Stimulated activated CD4-positive, alpha-beta T cell treated with anti-CD3 and anti-CD28 coated beads, Interleukin-1b, Interleukin-23, amount 100 ng/mL, for 4 hours (primary cell): ENCODE data around the gene DOC2B.
A peak's percentile ranks its signal among the peaks of the same experiment; 100 is the strongest.
"Not testable (repeated sequence)": the region's sequence is repeated elsewhere in the genome, so short reads cannot be mapped to it uniquely, and the experiment has no call there.

ENCODE experiments used
- DNase-seq, 2 donors: peaks; one replicate each; pipeline ENCODE4 v3.0.0-alpha.2; 2020; ENCODE audit warnings: low read depth in 2 of 2

DOC2B gene

DNA sequence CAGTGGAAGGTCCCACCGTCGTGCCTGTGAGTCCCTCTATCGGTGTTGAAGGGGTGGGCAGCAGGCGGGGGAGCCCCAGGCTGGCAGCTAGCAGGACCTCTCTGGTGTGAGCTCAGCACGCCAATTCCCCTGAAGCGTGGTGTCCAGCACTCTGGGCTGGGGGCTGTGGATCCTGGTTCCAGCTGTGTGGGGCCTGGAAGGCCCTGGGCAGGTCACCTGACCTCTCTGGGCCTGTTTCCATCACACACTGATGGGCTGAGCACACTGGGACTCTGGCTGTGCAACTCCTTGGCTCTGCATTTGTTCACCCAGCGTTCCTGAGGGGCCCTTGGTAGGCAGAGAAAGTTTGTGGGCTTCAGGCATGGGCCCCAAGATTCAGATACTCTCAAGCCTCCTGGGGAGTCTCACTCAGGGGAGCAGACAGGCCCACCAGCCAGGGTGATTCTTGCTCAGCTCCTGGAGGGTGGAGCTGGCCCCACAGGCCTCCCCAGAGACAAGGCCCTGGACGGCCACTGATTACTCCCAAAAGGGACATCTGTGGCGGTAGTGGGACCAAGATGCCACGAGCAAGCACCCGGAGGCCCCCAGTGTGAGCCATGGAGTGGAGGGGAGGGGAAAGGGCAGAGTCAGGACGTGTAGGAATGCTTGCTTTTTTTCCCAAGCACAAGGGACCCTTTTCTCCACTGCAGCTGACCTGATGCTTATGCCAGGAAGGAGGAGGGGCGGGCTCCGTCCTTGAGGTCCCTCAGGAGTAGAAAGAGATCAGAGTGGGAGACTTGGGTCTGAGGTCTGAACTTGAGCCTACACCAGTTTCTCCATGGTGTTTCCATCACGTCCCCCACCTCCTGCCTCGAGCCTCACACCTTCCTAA is 35.5 kb downstream of the DOC2B start:
- DNase-seq = no peak

DNA sequence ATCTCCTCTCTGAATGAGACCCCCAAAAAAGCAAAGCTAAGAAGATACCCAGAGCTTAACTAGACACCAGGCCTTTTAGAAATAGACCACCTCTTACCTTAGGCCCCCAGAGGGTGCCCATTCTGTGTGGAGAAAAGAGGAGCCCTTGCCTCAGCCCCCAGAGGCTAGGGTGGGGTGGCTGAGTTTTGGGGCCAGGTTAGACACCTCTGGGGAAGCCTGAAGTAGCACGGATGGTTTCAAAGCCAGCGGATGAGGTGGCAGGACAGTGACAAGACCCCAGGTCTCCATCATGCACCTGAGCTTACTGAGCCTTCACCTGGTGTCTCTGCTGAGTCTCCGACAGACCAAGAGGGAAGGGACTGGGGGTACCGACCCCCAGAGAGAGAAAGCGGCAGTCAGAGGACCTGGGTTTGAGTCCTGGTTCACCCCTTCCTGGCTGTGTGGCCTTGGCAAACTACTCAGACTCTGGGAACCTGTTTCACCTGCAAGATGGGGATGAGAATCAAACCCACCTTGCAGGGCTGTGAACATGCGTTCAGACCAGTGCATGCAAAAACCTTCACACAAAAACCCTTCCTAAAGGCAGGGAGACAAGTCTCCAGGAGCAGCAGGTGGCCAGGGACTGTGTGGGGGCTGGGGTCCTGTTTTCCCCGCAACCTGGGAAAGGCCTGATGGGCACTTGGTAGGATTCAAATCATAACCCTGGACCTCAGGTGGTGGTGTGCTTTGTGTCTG is 36.3 kb downstream of the DOC2B start:
- no peak for DNase-seq

DNA sequence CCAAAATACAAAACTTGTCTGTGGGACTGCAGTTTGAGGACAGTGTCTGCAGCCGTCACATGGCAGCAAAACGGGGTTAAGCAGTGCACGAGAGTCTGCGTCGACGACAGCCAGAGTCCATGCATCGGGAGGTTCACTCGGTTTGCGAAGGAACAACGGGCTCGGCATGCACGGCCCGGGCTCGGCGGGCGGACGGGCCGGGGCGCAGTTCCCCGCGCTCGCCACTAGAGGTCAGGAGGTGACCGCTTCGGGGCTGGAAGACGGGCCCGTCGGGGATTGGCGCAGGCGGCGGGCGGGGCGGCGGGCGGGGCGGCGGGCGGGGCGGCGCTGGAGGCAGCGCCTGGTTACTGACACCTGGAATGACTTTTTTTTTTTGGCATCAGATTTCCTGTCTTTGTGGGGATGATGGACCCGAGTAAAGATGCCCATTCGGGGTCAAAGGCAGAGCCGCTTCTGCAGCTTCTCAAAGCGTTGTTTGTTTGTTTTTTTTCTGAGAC is 37.6 kb downstream of the DOC2B start:
- peak; percentile 85 to 87 for DNase-seq

DNA sequence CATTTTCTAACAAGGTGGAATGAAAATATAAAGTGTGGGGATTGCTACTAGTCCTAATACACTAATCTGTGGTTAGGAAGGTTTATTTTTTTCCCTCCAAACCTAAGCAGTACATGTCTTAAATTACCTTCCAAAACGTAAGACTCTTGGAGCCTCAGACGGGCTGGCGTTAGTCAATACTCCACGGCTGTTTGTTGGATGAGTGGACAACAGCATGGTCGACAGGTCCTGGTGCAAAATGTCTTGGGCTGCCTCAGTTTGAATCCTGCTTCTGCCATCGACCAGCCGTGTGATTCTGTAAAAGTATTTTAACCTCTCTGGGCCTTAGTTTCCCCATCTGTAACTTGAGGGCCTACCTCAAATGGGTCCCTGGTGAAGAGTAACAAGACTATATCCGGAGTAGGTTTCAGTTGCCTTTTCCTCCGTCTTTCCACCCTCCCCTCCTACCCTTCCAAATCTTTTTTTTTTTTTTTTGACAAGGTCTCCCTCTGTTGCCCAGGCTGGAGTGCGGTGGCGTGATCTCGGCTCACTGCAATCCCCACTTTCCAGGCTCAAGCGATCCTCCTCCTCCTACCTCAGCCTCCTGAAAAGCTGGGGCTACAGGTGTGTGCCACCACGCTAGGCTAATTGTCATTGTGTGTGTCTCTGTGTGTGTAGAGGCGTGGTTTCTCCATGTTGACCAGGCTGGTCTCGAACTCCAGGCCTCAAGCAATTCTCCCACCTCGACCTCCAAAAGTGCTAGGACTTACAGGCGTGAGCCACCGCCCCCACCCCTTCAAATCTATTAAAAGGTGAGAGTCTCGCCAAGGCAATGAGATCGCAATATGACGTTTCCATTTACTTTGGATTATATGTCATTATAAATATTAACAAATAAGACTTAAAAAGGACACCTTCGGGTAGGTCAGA is 38.3 kb downstream of the DOC2B start:
- no peak for DNase-seq

DNA sequence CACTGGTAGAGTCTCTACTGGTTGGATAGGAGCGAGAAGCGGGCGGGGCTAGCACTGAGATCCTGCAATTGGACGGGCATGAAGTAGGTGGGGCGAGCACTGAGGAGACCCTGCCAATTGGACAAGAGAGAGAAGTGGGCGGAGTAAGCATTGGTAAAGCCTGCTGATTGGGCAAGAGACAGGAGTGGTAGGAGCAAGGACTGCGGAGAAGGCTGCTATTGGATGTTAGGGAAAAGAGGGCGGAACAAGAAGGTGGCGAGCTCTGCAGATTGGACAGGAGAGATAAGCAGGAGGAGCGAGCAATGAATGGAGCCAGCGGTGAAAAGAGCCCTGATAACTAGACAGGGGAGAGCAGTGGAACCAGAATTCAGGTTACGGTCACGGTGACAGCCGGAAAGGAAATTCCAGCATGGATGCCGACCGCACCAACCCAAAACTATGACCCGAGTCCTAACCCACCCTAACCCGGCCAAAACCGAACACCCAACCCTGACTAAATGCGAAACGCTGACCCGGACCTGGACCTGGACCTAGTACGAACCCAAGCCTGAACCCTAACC is 39.3 kb downstream of the DOC2B start:
- DNase-seq = no peak

DNA sequence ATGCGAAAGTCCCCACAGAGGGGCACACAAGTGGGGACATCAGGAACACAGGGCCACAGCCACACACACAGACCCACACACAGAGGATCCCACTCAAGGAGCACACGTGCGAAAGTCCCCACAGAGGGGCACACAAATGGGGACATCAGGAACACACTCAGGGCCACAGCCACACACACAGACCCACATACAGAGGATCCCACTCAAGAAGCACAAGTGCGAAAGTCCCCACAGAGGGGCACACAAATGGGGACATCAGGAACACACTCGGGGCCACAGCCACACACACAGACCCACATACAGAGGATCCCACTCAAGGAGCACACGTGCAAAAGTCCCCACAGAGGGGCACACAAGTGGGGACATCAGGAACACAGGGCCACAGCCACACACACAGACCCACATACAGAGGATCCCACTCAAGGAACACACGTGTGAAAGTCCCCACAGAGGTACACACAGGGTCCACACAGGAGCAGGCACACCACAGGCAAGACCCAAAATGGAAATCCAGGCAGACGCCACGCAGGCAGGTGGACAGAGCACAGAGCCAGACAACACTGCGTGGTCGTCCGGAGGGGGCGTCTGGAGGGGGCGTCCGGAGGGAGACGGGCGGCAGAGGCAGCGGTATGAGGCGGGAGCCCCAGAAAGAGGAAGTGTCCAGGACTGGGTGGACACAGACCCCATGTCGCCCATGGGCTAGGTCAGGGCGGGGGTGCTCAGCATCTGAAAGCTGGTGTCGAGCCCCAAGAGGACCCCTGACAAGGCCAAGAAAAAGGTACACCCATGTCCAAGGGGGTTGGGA is 41.8 kb downstream of the DOC2B start:
- DNase-seq = not testable (repeated sequence)

DNA sequence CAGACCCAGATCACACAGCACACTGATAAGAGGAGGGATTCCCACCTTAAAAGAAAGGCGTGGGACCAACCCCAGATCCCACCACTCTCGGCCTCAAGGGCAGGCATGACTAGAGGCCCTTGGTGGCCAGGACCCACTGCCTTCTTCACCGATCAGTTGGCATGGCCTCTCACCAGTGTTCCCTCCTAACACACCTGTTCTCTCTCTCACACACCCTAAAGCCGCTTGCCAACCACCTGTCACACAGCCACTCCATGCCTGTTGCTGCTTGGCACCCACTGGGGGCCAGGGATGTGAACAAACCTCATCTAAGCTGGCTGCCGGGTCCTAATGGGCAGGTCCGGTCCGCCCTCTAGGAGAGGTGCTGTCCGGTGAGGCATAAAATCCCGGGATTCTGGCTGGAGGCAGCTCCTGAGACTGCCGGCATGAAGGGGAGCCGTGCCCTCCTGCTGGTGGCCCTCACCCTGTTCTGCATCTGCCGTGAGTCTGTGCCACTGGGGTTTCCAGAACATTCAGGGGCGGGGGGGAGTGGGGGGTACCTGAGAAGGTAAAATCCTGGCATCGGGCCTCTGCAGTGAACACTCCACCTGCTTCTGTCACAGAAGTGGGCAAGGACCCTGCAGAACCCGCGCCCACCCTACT is 44.2 kb downstream of the DOC2B start, which contains the start of gene SCGB1C2:
Gene SCGB1C2 (plus strand): TSS at position 404 of the 642 bp plus-strand sequence. CDS start 22 bp downstream, at position 426.
- DNase-seq = not testable (repeated sequence)

DNA sequence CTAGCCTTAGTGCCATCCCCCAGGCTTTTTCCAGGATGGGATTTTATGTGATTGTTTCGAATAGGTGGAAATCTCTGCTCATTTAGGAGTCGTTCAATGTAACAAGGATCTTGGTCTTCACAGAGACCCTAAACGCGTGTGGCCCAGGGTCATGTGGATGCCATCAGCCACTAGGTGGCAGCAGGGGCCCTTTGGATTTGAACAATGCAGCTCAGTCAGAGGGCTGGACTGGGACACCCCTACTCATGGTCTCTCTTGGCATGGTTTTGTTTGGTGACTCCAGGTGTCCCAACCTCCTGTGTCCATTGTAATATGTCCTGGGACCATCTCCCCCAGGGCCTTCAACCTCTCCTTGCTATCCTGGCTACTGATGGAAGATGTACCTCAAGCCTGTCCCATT is 44.9 kb downstream of the DOC2B start:
- peak; percentile 51 to 65 for DNase-seq

DNA sequence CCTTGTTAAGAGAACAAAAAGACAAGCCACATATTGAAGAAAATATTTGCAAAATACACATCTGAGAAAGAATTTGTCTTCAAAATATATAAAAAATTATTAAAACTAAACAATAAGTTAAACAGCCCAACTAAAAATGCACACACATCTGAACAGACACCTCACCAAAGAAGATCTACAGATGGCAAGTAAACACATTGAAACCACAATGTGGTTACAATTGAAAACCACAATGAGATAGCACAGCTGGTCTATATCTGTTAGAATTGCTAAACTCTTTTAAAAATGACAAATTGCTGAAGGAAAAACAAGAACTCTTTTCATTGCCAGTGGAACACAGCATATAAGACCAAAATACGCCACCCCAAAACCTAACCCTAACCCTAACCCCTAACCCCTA is 45.6 kb downstream of the DOC2B start:
- not testable (repeated sequence) for DNase-seq

DNA sequence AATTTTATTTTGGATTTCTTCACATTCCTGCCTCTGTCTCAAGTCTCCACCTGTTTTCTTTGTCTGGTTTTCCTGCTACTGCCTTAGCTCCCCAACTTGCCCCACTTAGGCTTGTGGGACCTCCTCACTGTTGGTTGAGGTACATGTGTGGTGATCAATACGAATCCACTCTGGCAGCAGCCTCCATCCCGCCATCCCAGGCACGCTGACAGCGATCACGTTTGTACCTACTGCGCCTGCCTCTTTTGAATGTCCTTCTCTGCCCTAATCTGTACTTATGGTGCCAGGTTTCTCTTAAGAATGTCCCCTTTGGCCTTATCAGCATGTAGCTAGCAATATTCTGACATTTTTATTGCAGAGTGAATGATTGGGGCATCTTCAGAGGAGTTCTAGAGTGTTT is 46.4 kb downstream of the DOC2B start:
- not testable (repeated sequence) for DNase-seq

DNA sequence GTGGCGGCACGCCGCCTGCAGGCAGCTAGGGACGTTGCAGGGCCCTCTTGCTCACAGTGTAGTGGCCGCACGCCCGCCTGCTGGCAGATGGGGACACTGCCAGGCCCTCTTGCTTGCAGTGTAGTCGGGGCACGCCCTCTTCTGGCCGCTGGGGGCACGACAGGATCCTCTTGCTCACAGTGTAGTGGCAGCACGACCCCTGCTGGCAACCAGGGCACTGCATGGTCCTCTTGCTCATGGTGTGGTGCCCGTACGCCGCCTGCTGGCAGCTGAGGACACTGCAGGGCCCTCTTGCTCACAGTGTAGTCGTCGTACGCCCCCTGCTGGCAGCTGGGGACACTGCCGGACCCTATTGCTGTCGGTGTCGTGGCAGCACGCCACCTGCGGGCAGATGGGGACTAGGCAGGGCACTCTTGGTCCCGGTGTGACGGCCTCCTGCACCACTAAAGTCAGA is 47.1 kb downstream of the DOC2B start:
- DNase-seq = not testable (repeated sequence)

DNA sequence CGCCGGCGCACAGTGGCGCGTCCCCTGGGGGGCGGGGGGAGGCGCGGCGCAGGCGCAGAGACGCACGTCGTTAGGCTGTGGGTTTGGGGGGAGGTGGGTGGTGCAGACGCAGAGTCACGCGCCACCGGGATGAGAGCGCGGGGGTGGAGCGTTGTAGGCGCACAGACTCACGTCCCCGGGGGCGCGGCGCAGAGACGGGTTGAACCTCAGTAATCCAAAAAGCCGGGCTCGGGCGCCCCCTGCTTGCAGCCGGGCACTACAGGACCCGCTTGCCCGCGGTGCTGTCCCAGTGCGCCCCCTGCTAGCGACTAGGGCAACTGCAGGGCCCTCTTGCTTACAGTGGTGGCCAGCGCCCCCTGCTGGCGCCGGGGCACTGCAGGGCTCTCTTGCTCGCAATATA is 47.5 kb downstream of the DOC2B start:
- not testable (repeated sequence) for DNase-seq

DNA sequence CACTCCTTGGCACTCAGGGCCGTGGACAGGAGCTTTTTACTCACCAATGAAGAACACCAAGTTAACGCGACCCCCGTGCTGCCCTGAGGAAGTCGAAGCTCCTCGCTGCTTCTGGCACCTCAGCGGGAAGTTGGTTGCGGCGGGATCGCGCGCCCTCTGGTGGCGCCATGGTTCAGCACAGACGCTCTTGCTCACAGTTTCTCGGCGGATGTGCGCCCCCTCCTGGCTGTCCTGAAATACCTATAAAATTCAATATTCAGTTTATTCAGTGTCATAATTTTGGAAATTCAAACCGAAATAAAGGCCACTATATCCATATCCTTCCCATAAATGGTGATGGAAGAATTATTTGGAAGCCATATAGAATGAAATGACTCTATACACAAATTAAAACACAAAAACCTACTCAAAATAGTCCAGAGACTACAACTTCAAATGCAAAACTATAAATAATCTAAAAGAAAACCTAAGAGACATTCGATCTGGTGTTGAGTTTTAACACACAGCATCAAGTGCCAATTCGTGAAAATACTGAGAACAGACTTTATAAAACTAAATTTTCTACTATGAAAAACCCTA is 63.0 kb downstream of the DOC2B start:
- DNase-seq = not testable (repeated sequence)

DNA sequence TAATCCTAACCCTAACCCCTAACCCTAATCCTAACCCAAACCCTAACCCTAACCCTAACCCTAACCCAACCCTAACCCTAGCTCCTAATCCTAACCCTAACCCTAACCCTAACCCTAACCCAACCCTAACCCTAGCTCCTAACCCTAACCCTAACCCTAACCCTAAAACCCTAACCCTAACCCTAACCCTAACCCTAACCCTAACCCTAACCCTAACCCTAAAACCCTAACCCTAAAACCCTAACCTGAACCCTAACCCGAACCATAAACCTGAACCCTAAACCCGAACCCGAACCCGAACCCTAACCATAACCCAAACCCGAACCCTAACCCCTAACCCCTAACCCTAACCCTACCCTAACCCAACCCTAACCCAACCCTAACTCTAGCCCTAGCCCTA is 68.3 kb downstream of the DOC2B start:
- not testable (repeated sequence) for DNase-seq
